Fibroblast of skin of right quadriceps (primary cell): ENCODE measurements around the gene ADD3.
"Not testable (repeated sequence)": the region's sequence is repeated elsewhere in the genome, so short reads cannot be mapped to it uniquely, and the experiment has no call there.

ENCODE experiments used
- DNase-seq: peaks from one replicate; pipeline ENCODE4 v3.0.0-alpha.2; 2013

ADD3 gene

DNA sequence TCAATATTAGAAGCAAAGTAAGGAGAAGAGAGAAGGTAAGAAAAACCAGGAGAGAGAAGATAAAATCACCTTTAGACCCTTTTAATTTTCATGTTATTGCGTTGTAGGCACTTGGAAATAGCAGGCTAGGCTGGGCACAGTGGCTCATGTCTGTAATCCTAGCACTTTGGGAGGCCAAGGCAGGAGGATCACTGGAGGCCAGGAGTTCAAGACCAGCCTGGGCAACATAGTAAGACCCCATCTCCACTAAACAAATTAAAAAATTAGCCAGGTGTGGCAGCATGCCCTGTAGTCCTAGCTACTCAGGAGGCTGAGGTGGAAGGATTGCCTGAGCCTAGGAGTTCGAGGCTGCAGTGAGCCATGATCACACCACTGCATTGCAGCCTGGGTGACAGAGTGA lies 106.9 kb downstream of the ADD3 start:
- DNase-seq: not testable (repeated sequence)

DNA sequence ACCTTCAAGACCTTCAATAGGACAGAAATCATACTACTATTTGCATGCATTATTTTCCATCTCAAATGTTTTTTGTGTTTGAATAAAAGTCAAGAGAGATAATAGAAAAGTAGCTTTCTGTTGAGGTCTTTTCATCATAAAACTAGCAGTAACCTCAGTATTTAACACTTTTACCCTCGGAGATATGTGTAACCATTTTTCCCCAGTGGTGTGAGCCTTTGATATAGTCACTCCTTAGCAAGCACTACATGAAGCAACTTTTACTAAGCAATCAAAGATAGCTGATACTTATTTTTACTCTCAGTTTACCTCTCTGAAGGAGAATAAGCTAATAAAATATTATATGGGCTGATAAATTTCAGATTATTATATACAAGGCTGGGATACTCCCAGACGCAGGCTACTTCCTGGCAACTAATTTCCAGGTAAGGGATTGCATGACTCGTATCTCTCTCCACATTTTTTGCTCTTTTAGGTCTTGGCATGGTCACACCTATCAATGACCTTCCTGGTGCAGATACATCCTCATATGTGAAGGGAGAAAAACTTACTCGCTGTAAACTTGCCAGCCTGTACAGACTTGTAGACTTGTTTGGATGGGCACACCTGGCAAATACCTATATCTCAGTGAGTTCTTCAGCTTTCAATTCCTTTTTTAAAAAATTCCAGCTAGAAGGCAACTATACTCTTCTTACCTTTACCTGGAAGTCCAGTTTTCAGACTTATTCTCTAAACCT lies 108.2 kb downstream of the ADD3 start:
- DNase-seq: no peak

DNA sequence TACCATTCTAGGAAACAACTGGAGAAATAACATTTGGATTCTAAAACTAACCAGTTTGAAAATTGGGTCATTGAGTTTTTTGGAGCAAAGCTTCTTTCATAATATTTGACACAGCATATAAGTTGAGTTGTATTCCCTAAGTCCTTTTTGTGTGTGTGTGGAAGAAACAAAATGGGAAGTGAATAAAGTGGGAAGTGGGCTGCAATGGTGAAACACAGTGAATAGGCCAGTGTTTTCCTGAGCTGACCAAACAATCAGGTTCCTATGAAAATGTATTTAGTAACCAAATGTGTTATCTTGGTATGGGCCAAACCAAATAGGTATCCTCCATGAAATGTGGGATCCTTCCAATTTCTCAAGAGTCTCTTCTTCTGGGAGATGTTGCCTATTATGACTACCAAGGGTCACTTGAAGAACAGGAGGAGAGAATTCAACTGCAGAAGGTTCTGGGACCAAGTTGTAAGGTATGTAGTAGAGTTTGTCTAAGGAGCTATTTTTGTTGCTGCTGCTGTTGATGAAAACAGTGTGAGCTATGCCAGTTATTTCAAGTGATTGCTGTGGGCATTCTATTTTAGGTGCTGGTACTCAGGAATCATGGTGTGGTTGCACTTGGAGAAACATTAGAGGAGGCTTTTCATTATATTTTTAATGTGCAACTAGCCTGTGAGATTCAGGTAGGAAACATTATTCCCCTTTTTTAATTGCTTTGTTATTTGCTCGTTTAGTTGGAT lies 111.3 kb downstream of the ADD3 start:
- no peak for DNase-seq

DNA sequence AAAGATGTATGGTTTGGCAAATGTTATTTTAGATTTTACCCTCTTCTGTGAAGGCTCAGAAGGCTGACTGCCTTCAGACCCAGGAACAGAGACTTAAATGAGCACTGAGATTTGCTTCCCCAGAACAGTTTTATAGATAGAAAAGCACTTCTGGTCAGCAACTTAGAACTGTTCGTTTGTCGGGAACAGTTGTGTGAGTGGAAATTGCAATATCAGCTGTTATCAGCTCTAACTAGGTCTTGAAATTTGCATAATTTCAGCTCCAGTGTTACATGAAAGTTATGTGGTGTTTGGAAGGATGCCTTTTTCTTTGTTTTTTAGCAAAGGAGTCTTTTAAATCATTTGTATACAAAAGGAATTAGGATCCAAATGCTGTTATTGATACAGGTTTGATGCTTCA lies 115.8 kb downstream of the ADD3 start:
- no peak for DNase-seq

DNA sequence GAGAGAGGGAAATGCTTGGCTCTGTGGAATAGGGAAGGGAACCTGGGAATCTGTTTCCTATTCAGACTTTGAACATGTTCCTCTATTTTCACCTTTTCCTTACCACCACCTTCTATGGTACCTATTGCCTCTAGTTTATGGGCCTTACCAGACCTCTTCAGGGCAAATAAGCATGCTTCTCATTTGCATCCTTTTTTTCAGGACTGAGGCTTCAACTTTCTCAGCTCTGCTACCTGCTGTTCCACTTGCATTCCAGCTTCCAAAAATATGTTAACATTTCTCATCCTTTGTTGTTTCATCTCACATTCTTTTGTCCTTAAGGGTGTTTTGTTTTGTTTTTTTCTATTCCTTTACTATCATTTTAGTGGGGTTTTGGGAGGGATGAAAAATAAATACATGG lies 121.7 kb downstream of the ADD3 start:
- DNase-seq: no peak

DNA sequence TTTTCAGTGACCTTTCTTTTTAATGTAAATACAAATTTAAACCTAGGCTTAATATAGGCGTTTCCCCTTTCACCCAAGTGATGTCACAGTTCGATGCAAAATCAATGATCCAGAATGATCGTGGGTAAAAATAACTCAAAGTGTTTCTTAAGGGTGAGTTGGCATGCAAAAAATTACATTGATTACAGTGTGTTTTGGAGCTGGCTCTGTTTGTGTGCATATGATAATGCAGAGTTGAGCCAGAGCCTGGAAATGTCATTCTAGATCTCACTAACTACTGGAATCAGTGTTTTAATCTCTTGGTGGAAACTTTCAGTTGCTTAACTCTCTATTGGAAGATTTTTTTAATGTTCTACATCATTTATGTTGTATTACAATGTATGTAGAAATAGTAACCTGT lies 127.1 kb downstream of the ADD3 start:
- no peak for DNase-seq

DNA sequence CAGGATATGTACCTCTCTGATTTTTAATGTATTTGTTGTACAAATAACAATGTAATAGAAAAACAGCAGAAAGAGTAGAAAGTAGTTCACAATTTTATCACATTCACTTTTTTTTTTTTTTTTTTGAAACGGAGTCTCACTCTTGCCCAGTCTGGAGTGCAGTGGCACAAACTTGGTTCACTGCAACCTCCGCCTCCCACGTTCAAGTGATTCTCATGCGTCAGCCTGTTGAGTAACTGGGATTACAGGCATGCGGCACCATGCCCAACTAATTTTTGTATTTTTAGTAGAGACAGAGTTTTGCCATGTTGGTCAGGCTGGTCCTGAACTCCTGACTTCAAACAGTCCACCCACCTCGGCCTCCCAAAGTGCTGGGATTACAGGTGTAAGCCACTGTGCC lies 128.1 kb downstream of the ADD3 start:
- not testable (repeated sequence) for DNase-seq

DNA sequence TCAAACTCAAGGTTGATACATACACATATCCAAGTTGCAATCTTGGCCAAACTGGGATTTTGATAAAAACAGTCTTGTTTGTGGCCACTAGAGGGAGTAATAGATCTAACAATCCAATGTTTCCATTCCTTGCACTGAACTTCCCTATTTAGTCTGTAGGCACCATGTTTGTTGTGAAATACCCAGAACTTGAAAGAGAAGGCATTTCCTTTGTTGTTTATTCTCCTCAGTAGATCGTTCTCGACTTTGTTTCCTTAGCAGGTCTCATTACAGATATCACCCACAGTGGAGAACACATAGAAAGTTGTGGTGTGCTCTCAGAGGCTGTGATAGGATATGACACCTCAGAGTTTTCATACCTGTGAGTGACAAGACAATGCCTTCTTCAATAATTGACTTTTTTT lies 129.4 kb downstream of the ADD3 start:
- peak; percentile 67 for DNase-seq

DNA sequence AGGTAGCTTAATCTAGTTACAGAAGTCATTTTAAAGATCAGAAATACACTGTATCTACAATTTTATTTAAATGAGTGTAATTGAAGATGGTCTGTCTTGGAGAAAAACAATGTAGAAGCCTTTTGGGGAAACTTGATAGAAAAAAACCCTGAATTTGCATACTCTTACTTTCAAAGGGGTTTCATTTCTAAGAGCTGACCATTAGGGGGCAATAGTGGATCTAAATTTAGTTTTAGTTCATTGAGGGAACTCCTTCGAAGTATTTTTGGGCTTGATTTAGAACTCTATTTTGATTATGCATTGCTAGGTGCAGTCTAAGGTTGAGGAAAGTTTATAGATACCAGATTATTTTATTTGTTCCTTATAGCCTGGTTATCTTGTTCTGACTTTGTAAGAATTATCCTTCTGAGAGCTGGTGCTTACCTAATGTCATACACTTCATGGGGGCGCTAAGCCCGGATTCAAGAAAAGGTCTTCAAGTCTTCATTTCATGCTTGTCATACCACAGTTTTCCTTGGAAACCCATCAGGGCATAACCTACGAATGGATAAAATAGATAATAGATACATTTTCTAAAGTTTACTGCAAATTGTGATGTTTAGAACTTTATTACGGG lies 130.5 kb downstream of the ADD3 start:
- peak; percentile 61 for DNase-seq

DNA sequence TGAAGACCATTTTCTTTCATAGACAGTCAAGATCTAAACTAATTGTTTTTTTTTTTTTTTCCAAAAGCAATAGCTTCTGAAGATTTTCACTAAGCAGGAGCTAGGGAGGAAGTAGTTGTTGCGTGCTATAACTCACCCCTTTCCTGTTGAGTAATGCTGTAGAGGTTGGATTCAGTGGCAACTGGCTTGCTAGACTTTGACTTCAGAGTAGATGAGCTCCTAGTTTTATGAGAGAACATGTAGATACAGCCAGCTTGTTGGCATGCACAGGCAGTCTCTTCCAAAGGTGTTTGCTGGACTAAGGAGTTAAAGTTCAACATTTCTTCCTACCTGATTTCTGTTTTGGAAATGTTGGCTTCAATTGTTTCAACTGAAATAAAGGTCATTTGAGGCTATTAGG lies 133.4 kb downstream of the ADD3 start:
- DNase-seq: peak; percentile 15

DNA sequence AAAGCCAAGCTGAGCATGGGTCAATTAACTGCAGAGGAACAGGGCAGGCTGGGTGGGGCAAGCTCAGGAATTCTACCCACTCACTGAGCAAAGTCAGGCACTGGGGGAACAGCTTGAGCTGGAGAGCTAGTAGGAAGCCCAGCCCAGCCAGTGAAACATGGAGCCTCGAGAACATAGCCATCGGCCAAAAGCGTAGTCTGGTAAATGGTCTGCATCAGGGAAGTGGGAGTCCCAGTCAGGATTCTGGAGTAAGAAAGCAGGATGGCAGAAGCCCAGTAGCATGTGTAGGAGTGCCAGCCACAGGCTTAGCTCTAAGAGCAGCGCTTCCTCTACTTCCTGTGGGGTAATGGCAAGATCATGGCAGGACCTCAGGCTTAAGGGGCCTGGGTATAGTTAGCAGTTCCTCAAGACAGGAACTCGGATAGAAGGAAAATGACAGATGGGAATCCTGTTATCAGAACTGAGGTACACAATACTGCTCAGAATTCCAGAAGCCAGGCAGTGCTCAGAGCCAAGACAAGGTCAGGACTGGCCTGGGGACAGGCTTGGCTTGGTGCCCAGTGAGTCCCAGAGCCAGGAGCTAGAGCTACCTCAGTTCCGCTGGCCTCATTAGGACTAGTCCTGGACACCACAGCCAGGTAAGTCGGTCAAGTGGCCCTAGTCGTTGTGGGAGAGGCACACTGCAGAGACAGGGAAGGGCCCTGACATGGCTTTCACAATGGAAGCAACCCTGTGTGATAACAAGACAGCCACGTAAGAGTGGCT lies 134.3 kb downstream of the ADD3 start:
- no peak for DNase-seq

DNA sequence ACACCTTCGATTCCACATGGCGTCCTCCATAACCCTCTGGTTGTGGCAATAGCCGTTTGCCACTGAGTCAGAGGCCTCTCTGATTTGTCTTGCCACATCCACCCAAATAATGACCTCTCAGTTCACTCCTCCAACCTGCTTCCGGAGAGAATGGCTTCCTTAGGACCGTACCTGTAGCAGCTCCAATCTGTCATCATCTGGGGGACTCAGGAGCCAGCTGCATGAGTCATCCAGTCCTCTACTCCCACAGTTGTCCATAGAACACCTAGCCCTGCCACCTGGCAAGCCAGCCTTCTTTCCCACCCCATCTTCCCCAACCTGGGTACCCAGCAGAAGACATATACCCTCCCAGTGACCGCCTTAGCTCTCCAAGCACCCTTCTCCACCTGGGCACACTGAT lies 135.2 kb downstream of the ADD3 start:
- no peak for DNase-seq

DNA sequence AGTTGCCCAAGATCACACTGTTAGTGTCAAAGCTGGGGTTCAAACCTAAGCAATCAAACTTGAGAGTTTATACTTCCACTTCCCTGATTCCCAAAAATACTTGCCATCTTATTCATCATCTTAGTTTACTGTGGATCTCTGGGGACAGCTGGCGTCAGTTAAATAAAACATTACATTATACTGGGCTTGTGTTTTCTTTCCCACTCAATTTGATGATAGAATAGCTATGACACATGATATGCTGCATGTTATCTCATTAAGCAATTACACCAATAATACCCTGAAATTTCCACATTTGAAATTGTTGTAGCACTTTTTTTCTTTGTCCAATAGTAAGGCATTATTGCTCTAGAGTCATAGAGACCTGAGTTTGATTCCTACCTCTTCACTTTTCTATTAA lies 136.7 kb downstream of the ADD3 start:
- DNase-seq: no peak

DNA sequence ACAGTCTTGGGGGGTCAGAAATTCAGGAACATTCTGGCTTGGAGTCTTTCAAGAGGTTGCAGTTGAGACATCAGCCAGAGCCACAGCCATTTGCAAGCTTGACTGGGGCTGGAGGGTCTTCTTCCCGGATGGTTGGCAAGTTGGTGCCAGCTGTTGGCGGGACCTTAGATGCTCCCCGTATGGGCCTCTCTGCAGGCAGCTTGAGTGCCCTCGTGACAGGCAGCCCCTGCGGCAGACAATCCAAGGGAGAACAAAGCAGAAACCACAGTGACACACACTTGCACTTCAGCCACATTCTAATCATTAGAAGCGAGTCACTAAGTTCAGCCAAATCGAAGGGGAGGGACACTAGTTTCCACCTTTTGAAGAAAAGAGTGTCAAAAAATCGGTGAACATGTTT lies 140.2 kb downstream of the ADD3 start:
- DNase-seq: no peak

DNA sequence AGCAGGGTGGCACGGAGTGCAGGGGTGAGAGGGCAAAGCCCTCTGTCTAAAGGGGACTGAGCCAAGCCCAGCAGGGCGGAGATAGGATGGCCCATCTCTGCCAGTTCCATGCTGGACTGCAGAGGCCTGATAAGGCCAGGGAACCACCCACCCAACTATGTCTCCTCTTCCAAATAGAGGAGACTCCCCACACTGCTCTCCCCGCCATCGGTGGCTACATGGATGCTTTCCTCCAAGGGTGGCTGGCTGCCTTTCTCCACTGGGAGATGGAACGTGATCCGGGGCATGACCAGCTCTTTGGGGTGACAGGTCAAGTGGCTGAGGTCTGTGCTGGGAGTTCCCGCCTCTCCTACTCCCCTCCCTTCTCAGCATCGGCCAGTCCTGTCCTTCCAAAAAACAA lies 141.5 kb downstream of the ADD3 start:
- no peak for DNase-seq

DNA sequence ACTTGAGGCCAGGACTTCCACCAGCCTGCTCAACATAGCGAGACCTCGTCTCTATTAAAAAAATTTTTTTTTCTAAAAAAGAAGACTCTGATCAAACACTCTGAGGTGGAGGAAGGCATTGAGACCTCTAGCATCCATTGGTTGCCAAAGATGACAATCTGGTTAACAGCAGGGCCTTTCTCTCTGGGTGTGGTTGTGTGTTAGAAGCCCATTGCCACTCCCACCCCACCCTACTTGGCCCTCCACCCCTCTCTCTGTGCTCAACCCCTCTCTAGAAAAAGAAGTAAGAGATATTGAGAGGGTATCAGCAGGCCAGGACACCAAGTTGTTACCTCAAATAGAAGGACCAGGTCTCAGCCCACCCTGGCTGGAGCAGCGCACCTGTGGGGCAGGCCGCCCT lies 142.3 kb downstream of the ADD3 start:
- DNase-seq: no peak

DNA sequence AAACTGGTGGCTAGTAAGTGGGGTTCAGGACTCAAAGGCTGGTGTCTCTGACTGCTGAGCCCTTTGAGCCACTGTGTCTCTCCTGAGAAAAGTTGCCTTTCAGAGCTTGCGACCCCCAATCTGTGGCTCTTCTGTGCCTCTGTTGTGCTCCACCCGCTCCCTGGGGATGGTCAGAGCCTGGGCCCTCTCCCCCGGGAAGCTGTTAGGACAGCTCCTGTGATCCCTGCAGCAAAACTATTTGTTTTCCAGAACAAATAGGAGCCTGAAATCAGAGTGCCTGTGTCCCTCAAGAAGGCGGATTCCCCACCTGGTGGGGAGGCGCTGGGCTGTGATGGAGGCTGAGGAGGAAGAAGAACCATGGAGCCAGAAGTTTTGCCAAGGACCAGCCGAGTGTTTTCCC lies 143.2 kb downstream of the ADD3 start:
- no peak for DNase-seq

DNA sequence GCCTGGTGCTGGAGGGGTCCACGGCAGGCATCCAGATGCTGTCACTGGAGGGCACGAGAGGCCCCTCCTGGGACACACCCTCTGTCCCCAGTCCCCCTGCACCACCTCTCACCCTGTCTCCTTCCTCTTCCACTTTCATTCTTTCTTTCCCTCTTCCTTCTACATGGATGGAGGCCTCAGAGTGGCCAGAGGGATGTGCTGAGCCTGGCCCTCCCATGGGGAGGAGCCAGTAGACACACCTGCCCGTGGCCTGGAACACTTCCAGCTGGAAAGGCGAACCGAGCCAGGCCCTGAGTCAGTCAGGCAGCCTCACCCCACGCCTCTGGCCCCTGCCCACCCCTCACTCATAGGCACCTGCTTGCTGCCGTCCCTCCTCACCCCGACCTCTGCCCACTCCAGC lies 143.7 kb downstream of the ADD3 start:
- DNase-seq: no peak

DNA sequence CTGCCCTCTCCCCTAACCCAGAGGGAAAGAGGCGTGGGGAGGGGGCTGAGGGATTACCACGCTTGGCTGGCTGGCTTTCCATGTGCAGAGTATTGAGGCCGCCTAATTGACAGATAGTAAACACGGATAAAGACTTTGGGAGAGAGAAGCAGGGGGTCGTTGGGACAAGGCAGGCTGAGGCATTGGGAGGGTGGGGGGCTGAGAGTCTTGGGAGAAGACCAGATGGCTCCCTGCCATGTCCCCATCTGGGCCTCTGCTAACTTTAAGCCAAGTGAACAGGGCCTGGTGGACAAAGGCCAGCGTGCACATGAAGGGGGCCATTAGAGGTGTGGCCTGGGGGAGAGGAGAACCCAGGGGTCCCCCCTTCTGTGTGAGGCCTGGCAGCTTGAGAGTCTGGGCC lies 144.2 kb downstream of the ADD3 start:
- DNase-seq: no peak

DNA sequence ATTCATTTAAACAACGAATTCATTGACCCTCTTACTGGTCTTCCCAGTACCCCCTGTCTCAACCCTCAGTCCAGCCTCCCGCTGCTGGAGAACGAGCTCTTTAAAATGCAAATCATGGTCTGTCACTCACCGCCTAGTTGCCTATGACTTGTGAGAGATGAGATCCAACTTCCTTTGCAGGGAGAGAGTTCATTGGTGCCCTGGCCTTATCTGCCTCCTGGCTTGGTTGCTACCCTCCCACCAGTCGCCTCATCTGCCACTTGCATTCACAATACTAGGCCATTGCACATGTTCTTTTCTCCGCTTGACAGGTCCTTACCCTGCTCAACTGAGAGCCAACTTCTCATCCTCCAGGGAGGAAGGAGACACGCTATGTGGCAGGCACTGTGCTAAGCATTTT lies 145.6 kb downstream of the ADD3 start:
- no peak for DNase-seq

DNA sequence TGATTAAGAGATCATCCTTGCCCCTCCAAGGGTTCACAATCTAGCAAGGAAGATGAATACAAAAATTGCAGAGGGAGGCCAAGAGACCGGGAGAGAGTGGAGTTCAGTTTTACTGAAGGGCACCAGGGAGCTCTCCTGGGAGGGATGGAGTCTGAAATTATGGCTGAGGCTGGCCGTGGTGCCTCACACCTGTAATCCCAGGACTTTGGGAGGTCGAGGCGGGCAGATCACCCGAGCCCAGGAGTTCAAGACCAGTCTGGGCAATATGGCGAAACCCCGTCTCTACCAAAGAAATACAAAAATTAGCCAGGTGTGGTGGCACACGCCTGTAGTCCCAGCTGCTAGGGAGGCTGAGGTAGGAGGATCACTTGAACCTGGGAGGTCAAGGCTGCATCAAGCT lies 148.3 kb downstream of the ADD3 start:
- DNase-seq: no peak

DNA sequence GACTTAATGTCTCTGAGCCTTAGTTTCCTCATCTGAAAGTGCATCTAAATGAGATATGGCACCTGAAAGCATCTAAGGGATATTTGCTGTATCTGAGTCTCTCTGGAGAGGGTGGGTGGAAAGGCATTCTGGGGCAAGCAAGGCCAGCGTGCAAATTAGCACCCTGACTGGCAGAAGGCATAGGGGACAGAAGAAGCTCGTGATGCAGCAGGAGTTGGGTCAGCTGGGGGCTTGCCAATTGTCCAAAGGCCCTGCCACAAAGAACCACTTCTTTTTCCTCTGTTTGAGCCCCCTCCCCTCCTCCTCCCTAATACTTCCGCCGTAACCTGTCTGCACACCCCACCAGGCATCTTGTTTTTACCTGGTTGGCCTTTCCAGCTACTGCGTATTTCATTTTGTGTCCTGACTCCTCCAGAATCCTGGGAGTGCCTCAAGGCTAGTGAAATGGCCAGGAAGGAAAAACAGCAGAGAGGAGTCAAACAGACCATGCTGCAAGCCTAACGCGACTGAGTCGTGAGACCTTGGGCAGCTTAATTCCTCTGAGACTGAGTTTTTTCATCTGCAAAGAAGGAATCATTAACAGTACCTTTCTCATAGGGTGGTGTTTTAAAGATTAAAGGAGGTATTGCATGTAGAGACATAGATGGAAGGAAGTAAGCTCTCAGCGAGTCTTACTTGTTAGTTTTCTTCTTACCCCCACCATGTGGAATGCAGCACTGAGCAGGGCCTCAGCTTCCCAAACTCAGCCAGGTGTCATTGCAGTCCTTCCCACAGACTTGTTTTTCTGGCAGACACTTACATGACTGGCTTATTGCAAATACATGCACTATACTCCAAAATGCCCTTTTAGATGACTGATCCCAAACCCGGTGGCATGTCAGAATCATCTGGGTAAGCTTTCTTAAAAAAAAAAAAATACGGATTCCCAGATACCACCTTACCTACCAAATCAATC lies 150.5 kb downstream of the ADD3 start:
- DNase-seq: no peak
